B cell (primary cell): ENCODE data around the gene CDC42BPB. TPM values are rescaled to one million over a fixed set of nuclear protein-coding genes. Genes with fewer than 3 reads are reported as not detected.

Source experiments
- ATAC-seq: fragments of 200-7000 bp; cut with Tn5 transposase; one replicate; pipeline ENCODE4 v1.10.0; 2021; ENCODE audit warnings: low read depth, mild to moderate bottlenecking, moderate number of reproducible peaks, moderate library complexity
- CTCF ChIA-PET: fragments of 350-600 bp; sonication (Branson Sonifier 250); formaldehyde crosslinking; loops from one replicate; lab custom pipeline; 2021; ENCODE audit warnings: antibody characterized with exemption, inconsistent platforms; lab: Charles Lee
- POLR2A ChIA-PET: fragments of 350-600 bp; sonication (Branson Sonifier 250); formaldehyde crosslinking; loops from one replicate; lab custom pipeline; 2021; ENCODE audit warnings: antibody characterized with exemption; lab: Charles Lee
- DNase-seq: peaks from one replicate; pipeline ENCODE4 v3.0.0; 2013
- H2AFZ ChIP-seq: 2 replicates; pipeline ENCODE4 v1.6.1; 2012; ENCODE audit warnings: mild to moderate bottlenecking, low read depth, low read length; ENCODE audit not compliant: insufficient read depth, poor library complexity, severe bottlenecking
- H3K27ac ChIP-seq, 2 donors: 1 replicate in 1 of 2; 2 replicates in 1 of 2; pipeline ENCODE4 v1.5.1; 2012 to 2013; ENCODE audit warnings: low read length in 2 of 2, mild to moderate bottlenecking in 2 of 2, moderate library complexity in 1 of 2
- H3K27me3 ChIP-seq, 4 experiments: fragments of 200-600 bp in 1 of 4; sonication (generic) in 1 of 4; replicated peaks in 1 of 4; 1 replicate in 2 of 4; 2 replicates in 2 of 4; pipeline versions ENCODE4 v1.6.1 to v1.7.0; 2013 to 2016; ENCODE audit warnings: low read length in 3 of 4, mild to moderate bottlenecking in 2 of 4, mixed read lengths in 1 of 4, moderate library complexity in 1 of 4; ENCODE audit not compliant: insufficient read depth in 4 of 4, control insufficient read depth in 3 of 4; ENCODE audit errors: control extremely low read depth in 1 of 4
- H3K36me3 ChIP-seq, 2 experiments: replicated peaks in 1 of 2; 1 replicate in 1 of 2; 2 replicates in 1 of 2; pipeline versions ENCODE4 v1.6.1 to v1.7.1; 2013; ENCODE audit warnings: low read length in 1 of 2; ENCODE audit not compliant: insufficient read depth in 2 of 2, control insufficient read depth in 1 of 2; ENCODE audit errors: control extremely low read depth in 1 of 2, extremely low read depth in 1 of 2
- H3K4me1 ChIP-seq, 2 donors: fragments of 200-600 bp in 1 of 2; sonication (generic) in 1 of 2; 1 replicate in 1 of 2; 2 replicates in 1 of 2; pipeline versions ENCODE4 v1.5.1 to v1.6.1; 2013 to 2017; ENCODE audit warnings: low read length in 2 of 2; ENCODE audit not compliant: control insufficient read depth in 2 of 2, insufficient read depth in 2 of 2
- H3K4me2 ChIP-seq: replicated peaks from 2 replicates; pipeline ENCODE3; 2012; ENCODE audit warnings: mild to moderate bottlenecking, low read depth, low read length; ENCODE audit not compliant: poor library complexity, severe bottlenecking
- H3K4me3 ChIP-seq, 5 experiments: fragments of 200-600 bp in 1 of 5; sonication (generic) in 1 of 5; 1 replicate in 3 of 5; 2 replicates in 2 of 5; pipeline versions ENCODE4 v1.5.1 to v1.7.0; 2011 to 2016; ENCODE audit warnings: low read length in 4 of 5, mild to moderate bottlenecking in 4 of 5, low read depth in 2 of 5, control low read depth in 1 of 5, moderate library complexity in 1 of 5; ENCODE audit not compliant: insufficient read depth in 1 of 5; ENCODE audit errors: control extremely low read depth in 1 of 5, extremely low read depth in 1 of 5
- H3K79me2 ChIP-seq: fragments of 200-600 bp; sonication (generic); one replicate; pipeline ENCODE4 v1.6.0; 2016; ENCODE audit warnings: low read length; ENCODE audit not compliant: control insufficient read depth, insufficient read depth
- H3K9ac ChIP-seq: fragments of 200-600 bp; sonication (generic); 2 replicates; pipeline ENCODE4 v1.6.1; 2017; ENCODE audit warnings: mild to moderate bottlenecking, low read length, moderate library complexity
- H3K9me3 ChIP-seq, 3 donors: one replicate each; pipeline versions ENCODE4 v1.6.1 to v1.7.1; 2013; ENCODE audit warnings: low read length in 2 of 3; ENCODE audit not compliant: control insufficient read depth in 2 of 3, insufficient read depth in 1 of 3; ENCODE audit errors: control extremely low read depth in 1 of 3
- H4K20me1 ChIP-seq: 2 replicates; pipeline ENCODE4 v1.6.0; 2012; ENCODE audit warnings: mild to moderate bottlenecking, low read length; ENCODE audit not compliant: insufficient read depth, control insufficient read depth, poor library complexity, severe bottlenecking
- H3K27ac Mint-ChIP-seq: one replicate; pipeline ENCODE4 v1.8.0; 2021; ENCODE audit warnings: mixed read lengths
- H3K27me3 Mint-ChIP-seq: one replicate; pipeline ENCODE4 v1.8.0; 2021; ENCODE audit warnings: mixed read lengths
- H3K4me1 Mint-ChIP-seq: one replicate; pipeline ENCODE4 v1.8.0; 2021; ENCODE audit warnings: mixed read lengths
- H3K4me3 Mint-ChIP-seq: one replicate; pipeline ENCODE4 v1.8.0; 2021; ENCODE audit warnings: mixed read lengths
- H3K9me3 Mint-ChIP-seq: one replicate; pipeline ENCODE4 v1.8.0; 2022; ENCODE audit warnings: mixed read lengths; ENCODE audit not compliant: insufficient read depth
- CTCF ChIP-seq: fragments of 200-600 bp; IDR thresholded peaks from one replicate; pipeline ENCODE4 v1.8.0; 2022; ENCODE audit warnings: antibody characterized with exemption, mild to moderate bottlenecking
- EZH2 ChIP-seq: IDR thresholded peaks from 2 replicates; pipeline ENCODE4 v1.6.1; 2012; ENCODE audit warnings: borderline replicate concordance, low read depth, mild to moderate bottlenecking, moderate library complexity, low read length; ENCODE audit not compliant: insufficient read depth, poor library complexity, severe bottlenecking
- WGBS: methylation state at CpG from one replicate; pipeline ENCODE4 v1.1.5; 2013; ENCODE audit warnings: missing lambda C conversion rate; ENCODE audit not compliant: insufficient coverage; 5-methylcytosine and 5-hydroxymethylcytosine counted together
- intact Hi-C: fragments of 100-400 bp; cut with micrococcal nuclease; formaldehyde crosslinking; loops from one replicate; pipeline ENCODE4 v1.10.0; 2022
- polyA plus RNA-seq: library from polyadenylated mRNA; depleted of rRNA; stranded (reverse); fragments of >200 nt; gene quantifications from 2 replicates; pipeline ENCODE4 v1.2.3, GENCODE V29; 2012
- total RNA-seq, 2 donors: library from RNA; stranded (reverse); fragments of 120-200 nt in 1 of 2; gene quantifications; 1 replicate in 1 of 2; 2 replicates in 1 of 2; pipeline versions ENCODE4 v1.2.3 to v1.2.4, GENCODE V29; 2013 to 2022

CDC42BPB gene
- total and polyA plus RNA-seq, 2 donors (not counting 1 experiment from before 2014, with no cell fraction given), result 23.9 to 52.5 TPM

DNA sequence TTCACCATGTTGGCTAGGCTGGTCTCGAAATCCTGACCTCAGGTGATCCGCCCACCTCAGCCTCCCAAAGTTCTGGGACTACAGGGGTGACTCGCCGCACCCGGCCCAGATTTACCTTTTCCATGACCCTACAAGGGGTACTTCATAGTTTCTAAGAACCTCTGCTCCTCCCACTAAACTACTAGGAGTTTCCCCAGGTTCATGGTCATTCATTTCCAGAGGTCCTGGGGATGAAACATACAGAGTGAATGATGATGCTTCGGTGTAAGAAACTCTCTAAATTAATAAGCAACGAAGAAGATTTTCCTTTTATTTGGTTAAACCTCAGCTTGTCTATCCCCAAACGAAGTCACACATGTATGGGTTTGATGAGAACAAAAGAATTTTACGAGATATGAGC is 77.9 kb downstream of the CDC42BPB start:
- TF ChIP-seq EZH2 (no peak), CTCF (no peak)
- no peak for DNase-seq
- POLR2A ChIA-PET, result no interaction called here
- no peaks in the 10 kb centered on the region for H3K27me3 Mint-ChIP-seq
- Histone ChIP-seq H3K9me3 (no peaks in the 10 kb centered on the region), H3K9ac (no peak overlapping the region), H3K4me1 (no peaks in the 10 kb centered on the region), H2AFZ (no peak overlapping the region), H3K27ac (no peak overlapping the region), H3K27me3 (no peaks in the 10 kb centered on the region), H3K36me3 (peaks cover 0 to 21% of the 10 kb centered on the region in 2 experiments), H3K79me2 (no peaks in the 10 kb centered on the region), H3K4me2 (no peak overlapping the region), H3K4me3 (no peak overlapping the region), H4K20me1 (no peaks in the 10 kb centered on the region)
- WGBS, result 94% methylated on average over 5 of the region's 9 CpGs
- H3K4me3 Mint-ChIP-seq, result no peak overlapping the region
- no peak overlapping the region for H3K27ac Mint-ChIP-seq
- intact Hi-C loops, result no loop called here
- no peak for ATAC-seq
- no peaks in the 10 kb centered on the region for H3K9me3 Mint-ChIP-seq
- no peaks in the 10 kb centered on the region for H3K4me1 Mint-ChIP-seq
- CTCF ChIA-PET, result no interaction called here

DNA sequence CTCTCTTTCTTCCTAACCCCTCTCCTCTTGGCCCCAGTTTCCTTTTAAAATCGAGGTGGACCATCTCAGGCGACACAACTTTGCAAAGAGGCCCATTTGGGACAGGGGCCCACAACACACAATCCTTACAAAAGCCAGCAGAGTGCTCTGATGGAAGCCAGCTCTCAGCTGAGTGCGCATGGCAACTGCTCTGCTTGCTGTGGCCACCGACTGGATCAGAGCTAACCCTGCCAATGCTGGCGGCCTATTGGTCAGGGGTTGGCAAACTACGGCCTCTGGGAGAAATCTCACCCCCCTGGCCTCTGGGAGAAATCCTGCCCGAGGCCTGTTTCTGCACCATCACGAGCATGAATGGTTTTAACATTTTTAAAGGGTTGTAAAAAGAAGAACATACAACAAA is 79.9 kb downstream of the CDC42BPB start:
- Histone ChIP-seq H3K27ac (no peak overlapping the region), H3K4me1 (no peaks in the 10 kb centered on the region), H3K4me3 (no peak overlapping the region), H3K9me3 (no peaks in the 10 kb centered on the region), H3K27me3 (no peaks in the 10 kb centered on the region), H3K4me2 (no peak overlapping the region), H2AFZ (no peak overlapping the region), H3K36me3 (peaks cover 0 to 30% of the 10 kb centered on the region in 2 experiments), H3K9ac (no peak overlapping the region), H4K20me1 (no peaks in the 10 kb centered on the region), H3K79me2 (no peaks in the 10 kb centered on the region)
- no peak for TF ChIP-seq CTCF
- WGBS, result 95% methylated on average over 7 of the region's 8 CpGs
- intact Hi-C loops, result no loop called here
- DNase-seq, result no peak
- CTCF ChIA-PET, result no interaction called here
- Mint-ChIP-seq H3K27me3 (no peaks in the 10 kb centered on the region), H3K9me3 (no peaks in the 10 kb centered on the region), H3K4me3 (no peak overlapping the region), H3K4me1 (no peaks in the 10 kb centered on the region), H3K27ac (no peak overlapping the region)
- ATAC-seq, result no peak
- POLR2A ChIA-PET, result no interaction called here
